HepG2 (cell line): ENCODE results near the gene PGAP1.

Source experiments
- EZH2 ChIP-seq: conservative IDR thresholded peaks from 2 replicates; pipeline ENCODE4 v1.6.1; 2012; ENCODE audit warnings: mild to moderate bottlenecking, low read depth, low read length, moderate library complexity
- MAFK ChIP-seq, 2 experiments: IDR thresholded peaks in 1 of 2; conservative IDR thresholded peaks in 1 of 2; 2 replicates each; pipeline ENCODE4 v1.6.1; 2011; ENCODE audit warnings: improper control_type of control experiment in 2 of 2, low read length in 2 of 2
- NFYC ChIP-seq: IDR thresholded peaks from 2 replicates; pipeline ENCODE4 v1.6.1; 2016; ENCODE audit warnings: missing genetic modification reagents, missing compliant biosample characterization
- YY1 ChIP-seq: IDR thresholded peaks from 2 replicates; pipeline ENCODE4 v1.6.1; 2011; ENCODE audit warnings: low read length, low read depth, moderate library complexity, mild to moderate bottlenecking; ENCODE audit not compliant: insufficient read depth, insufficient replicate concordance
- TF ChIP-seq, protein P1 (sequence below): sonication (generic); formaldehyde crosslinking; IDR thresholded peaks from 2 replicates; pipeline ENCODE4 v1.4.0; 2020; ENCODE audit warnings: missing genetic modification reagents, mild to moderate bottlenecking, borderline replicate concordance

GRCh38 chr2:196925051-196925767 is 1.3 kb downstream of the PGAP1 start:
- no peak for TF ChIP-seq EZH2
- TF ChIP-seq, protein P1, sequence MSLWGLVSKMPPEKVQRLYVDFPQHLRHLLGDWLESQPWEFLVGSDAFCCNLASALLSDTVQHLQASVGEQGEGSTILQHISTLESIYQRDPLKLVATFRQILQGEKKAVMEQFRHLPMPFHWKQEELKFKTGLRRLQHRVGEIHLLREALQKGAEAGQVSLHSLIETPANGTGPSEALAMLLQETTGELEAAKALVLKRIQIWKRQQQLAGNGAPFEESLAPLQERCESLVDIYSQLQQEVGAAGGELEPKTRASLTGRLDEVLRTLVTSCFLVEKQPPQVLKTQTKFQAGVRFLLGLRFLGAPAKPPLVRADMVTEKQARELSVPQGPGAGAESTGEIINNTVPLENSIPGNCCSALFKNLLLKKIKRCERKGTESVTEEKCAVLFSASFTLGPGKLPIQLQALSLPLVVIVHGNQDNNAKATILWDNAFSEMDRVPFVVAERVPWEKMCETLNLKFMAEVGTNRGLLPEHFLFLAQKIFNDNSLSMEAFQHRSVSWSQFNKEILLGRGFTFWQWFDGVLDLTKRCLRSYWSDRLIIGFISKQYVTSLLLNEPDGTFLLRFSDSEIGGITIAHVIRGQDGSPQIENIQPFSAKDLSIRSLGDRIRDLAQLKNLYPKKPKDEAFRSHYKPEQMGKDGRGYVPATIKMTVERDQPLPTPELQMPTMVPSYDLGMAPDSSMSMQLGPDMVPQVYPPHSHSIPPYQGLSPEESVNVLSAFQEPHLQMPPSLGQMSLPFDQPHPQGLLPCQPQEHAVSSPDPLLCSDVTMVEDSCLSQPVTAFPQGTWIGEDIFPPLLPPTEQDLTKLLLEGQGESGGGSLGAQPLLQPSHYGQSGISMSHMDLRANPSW (CRISPR knock-in tag), result no peak
- TF ChIP-seq YY1, result no peak
- no peak for TF ChIP-seq NFYC (CRISPR knock-in tag)
- no peak for TF ChIP-seq MAFK (conservative IDR thresholded peaks at IDR 0.05 in 1 of 2, IDR thresholded peaks at IDR 0.05 in 1 of 2; ENCODE audit: low read length in 2 of 2)
